ENCODE results near the gene FAM222B.

FAM222B gene

DNA sequence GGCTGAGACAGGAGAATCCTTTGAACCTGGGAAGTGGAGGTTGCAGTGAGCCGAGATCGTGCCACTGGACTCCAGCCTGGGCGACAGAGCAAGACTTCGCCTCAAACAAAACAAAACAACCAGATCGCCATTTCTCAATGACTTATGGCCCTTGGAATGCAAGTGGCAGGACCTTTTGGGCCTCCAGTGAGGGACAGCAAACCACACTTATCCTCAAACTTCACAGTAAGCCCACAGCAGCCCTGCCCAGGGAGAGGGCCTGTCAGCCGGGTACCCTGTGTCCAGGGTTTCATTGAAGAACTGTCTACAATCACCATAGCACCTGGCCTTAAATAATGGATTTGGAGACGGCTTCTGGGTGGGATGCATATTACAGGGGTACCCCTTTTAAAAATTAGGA lies 87.1 kb downstream of the FAM222B start:
- peak overlapping the region; percentile 48 for H3K27ac ChIP-seq
- no peak for DNase-seq (ENCODE audit: low spot score)
- CTCF ChIA-PET = interaction anchor here (0.6 kb wide), 1 partner anchor 18 kb away, joined by 4 read pairs; no protein-coding TSS in a partner anchor
- TF ChIP-seq, protein P1, sequence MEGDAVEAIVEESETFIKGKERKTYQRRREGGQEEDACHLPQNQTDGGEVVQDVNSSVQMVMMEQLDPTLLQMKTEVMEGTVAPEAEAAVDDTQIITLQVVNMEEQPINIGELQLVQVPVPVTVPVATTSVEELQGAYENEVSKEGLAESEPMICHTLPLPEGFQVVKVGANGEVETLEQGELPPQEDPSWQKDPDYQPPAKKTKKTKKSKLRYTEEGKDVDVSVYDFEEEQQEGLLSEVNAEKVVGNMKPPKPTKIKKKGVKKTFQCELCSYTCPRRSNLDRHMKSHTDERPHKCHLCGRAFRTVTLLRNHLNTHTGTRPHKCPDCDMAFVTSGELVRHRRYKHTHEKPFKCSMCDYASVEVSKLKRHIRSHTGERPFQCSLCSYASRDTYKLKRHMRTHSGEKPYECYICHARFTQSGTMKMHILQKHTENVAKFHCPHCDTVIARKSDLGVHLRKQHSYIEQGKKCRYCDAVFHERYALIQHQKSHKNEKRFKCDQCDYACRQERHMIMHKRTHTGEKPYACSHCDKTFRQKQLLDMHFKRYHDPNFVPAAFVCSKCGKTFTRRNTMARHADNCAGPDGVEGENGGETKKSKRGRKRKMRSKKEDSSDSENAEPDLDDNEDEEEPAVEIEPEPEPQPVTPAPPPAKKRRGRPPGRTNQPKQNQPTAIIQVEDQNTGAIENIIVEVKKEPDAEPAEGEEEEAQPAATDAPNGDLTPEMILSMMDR (conservative IDR thresholded peaks at IDR 0.05; ENCODE audit: low read depth) = no peak
- POLR2A ChIA-PET (ENCODE audit: low non-redundant PET) = no interaction called here

DNA sequence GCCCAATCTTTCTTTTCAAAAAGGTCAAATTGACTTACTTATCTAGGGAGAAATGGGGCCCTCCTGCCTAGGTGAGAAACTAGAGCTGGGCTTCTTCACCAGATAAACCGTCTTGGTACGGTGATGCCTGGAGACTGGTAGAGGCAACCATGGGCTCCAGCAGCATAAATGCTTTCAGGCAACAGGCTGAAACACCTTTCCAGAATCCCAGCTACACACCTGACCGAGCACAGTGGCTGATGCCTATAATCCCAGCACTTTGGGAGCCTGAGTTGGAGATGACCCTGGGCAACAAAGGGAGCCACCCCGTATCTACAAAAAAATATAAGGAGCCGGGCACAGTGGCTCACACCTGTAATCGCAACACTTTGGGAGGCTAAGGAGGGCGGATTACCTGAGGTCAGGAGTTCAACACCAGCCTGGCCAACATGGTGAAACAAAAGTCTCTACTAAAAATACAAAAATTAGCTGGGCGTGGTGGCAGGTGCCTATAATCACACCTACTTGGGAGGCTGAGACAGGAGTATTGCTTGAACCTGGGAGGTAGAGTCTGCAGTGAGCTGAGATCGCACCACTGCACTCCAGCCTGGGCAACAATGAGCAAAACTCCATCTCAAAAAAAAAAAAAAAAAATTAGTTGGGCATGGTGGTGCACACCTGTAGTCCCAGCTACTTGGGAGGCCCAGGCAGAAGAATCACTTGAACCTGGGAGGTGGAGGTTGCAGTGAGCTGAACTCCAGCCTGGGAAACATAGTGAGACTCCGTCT lies 90.8 kb downstream of the FAM222B start:
- TF ChIP-seq, protein P1 (conservative IDR thresholded peaks at IDR 0.05; ENCODE audit: low read depth) = no peak
- peak overlapping the region; percentile 100 for H3K27ac ChIP-seq
- no peak for DNase-seq (ENCODE audit: low spot score)
- ChIA-PET POLR2A (ENCODE audit: low non-redundant PET) (interaction anchor here (0.7 to 1.7 kb wide), 2 partner anchors 24 to 128 kb away, joined by 6 to 12 read pairs; partner anchors contain the start of gene NEK8), CTCF (interaction anchor here (0.6 to 14.3 kb wide), 5 partner anchors 12 to 166 kb away, joined by 3 to 249 read pairs (median 7); partner anchors contain the start of genes NEK8 and TLCD1)

DNA sequence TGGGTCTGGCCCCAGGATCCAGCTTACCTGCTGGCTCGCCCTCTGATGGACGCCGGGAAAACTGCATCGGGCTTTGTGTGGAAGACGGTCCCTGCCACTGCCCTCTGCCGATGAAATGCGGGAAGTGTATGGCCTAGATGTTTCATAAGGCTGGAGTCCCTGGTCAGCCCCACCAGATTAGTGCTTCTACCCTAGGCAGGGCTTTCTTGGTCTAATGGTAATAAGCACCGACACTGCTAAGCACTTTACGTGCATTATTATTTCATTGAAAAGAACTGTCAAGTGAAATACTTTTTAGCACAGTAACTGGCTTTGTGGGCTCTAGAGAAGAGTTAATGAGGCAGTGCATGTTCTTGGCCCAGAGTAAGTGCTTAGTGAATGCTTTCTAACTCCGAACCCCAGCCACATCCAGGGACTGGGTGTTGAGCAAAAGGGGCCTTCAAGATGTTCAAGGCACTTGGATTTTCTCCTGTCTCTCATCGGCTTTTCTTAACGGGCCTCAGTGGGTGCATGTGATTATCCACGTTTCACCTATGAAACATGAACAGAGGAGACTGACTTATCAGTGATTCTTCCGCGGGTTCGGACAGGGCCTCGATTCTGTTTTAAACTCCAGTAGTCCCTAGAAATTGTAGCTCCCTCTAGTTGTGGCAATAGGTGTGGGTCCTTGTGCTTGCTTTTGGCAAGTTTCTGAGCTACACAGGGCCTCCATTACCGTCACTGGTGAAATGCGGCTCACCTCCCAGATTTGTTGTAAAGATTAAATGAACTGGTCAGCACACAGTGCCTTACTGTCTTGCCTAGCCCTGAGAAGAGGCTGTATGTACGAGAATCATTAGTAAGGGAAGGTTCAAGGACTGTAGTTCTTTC lies 92.2 kb downstream of the FAM222B start:
- DNase-seq (ENCODE audit: low spot score) = peak; percentile 69
- ChIA-PET CTCF (interaction anchor here (0.6 to 14.3 kb wide), 10 partner anchors 11 to 189 kb away, joined by 3 to 249 read pairs (median 6); partner anchors contain the start of genes NEK8, RPL23A and TLCD1), POLR2A (ENCODE audit: low non-redundant PET) (interaction anchor here (2.7 kb wide), 1 partner anchor 23 kb away, joined by 22 read pairs; the partner anchor contains the start of gene TLCD1)
- TF ChIP-seq, protein P1 (conservative IDR thresholded peaks at IDR 0.05; ENCODE audit: low read depth) = peak; percentile 99
- H3K27ac ChIP-seq = peak overlapping the region; percentile 100

DNA sequence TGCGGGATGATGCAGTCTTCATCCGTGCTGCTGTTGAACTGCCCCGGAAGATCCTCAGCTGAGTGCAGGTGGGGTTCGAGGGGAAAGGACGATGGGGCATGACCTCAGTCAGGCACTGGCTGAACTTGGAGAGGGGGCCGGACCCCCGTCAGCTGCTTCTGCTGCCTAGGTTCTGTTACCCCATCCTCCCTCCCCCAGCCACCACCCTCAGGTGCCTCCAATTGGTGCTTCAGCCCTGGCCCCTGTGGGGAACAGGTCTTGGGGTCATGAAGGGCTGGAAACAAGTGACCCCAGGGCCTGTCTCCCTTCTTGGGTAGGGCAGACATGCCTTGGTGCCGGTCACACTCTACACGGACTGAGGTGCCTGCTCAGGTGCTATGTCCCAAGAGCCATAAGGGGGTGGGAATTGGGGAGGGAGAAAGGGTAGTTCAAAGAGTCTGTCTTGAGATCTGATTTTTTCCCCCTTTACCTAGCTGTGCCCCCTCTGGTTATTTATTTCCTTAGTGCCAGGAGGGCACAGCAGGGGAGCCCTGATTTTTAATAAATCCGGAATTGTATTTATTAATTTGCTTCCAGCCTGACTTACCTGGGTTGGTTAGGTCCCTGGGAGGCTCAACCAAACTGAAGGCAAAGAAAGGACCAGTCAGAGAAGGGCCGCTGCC lies 92.9 kb downstream of the FAM222B start:
- ChIA-PET CTCF (interaction anchor here (0.6 to 14.3 kb wide), 8 partner anchors 14 to 190 kb away, joined by 3 to 249 read pairs (median 4); partner anchors contain the start of genes NEK8, RPL23A and TLCD1), POLR2A (ENCODE audit: low non-redundant PET) (interaction anchor here (2.7 kb wide), 1 partner anchor 23 kb away, joined by 22 read pairs; the partner anchor contains the start of gene TLCD1)
- TF ChIP-seq, protein P1 (conservative IDR thresholded peaks at IDR 0.05; ENCODE audit: low read depth) = no peak
- no peak for DNase-seq (ENCODE audit: low spot score)
- peak overlapping the region; percentile 100 for H3K27ac ChIP-seq

DNA sequence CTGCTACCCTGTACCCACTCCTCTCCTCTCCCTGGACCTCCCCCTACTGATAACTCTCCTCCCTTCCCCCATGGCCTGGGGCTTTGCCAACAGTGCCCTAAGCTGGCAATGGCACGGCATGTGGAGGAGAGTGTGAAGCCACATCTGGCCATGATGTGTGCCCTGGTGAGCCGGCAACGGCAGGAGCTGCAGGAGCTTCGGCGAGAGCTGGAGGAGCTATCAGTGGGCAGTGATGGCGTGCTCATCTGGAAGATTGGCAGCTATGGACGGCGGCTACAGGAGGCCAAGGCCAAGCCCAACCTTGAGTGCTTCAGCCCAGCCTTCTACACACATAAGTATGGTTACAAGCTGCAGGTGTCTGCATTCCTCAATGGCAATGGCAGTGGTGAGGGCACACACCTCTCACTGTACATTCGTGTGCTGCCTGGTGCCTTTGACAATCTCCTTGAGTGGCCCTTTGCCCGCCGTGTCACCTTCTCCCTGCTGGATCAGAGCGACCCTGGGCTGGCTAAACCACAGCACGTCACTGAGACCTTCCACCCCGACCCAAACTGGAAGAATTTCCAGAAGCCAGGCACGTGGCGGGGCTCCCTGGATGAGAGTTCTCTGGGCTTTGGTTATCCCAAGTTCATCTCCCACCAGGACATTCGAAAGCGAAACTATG lies 93.6 kb downstream of the FAM222B start:
- H3K27ac ChIP-seq = peak overlapping the region; percentile 100
- DNase-seq (ENCODE audit: low spot score) = no peak
- ChIA-PET POLR2A (ENCODE audit: low non-redundant PET) (interaction anchor here (2.7 kb wide), 1 partner anchor 22 kb away, joined by 22 read pairs; the partner anchor contains the start of gene TLCD1), CTCF (interaction anchor here (0.7 to 14.3 kb wide), 5 partner anchors 16 to 161 kb away, joined by 4 to 249 read pairs (median 8); partner anchors contain the start of genes NEK8 and TLCD1)
- TF ChIP-seq, protein P1 (conservative IDR thresholded peaks at IDR 0.05; ENCODE audit: low read depth) = no peak
